MM.1S (cell line): Measurements from ENCODE around the gene SYMPK.

Experiments
- DNase-seq: peaks from one replicate; pipeline ENCODE4 v3.0.0-alpha.2; 2015
- H2AFZ ChIP-seq: fragments of 300-600 bp; sonication (generic); 2 replicates; pipeline ENCODE4 v1.6.0; 2016; ENCODE audit warnings: antibody characterized with exemption, low read length
- H3F3A ChIP-seq: fragments of 300-600 bp; sonication (generic); 2 replicates; pipeline ENCODE4 v1.6.1; 2016; ENCODE audit warnings: mild to moderate bottlenecking, antibody characterized with exemption, low read length, moderate library complexity, mixed read lengths; ENCODE audit not compliant: insufficient read depth
- H3K27ac ChIP-seq: fragments of 300-600 bp; sonication (generic); 2 replicates; pipeline ENCODE4 v1.5.1; 2016; ENCODE audit warnings: mild to moderate bottlenecking, low read length
- H3K27me3 ChIP-seq: fragments of 300-600 bp; sonication (generic); replicated peaks from 2 replicates; pipeline ENCODE4 v1.6.0; 2016; ENCODE audit warnings: low read length; ENCODE audit not compliant: insufficient read depth
- H3K36me3 ChIP-seq: fragments of 300-600 bp; sonication (generic); replicated peaks from 2 replicates; pipeline ENCODE4 v1.6.1; 2016; ENCODE audit warnings: mild to moderate bottlenecking, low read length, mixed read lengths; ENCODE audit not compliant: insufficient read depth
- H3K4me1 ChIP-seq: fragments of 300-600 bp; sonication (generic); 2 replicates; pipeline ENCODE4 v1.6.1; 2016; ENCODE audit warnings: low read length, mixed read lengths
- H3K4me2 ChIP-seq: fragments of 300-600 bp; sonication (generic); 2 replicates; pipeline ENCODE4 v1.6.0; 2016; ENCODE audit warnings: low read depth, low read length
- H3K4me3 ChIP-seq: fragments of 300-600 bp; sonication (generic); 2 replicates; pipeline ENCODE4 v1.5.1; 2016; ENCODE audit warnings: low read length, mixed read lengths
- H3K79me2 ChIP-seq: fragments of 300-600 bp; sonication (generic); 2 replicates; pipeline ENCODE4 v1.6.1; 2016; ENCODE audit warnings: mixed run types, low read length, mixed read lengths
- H3K9ac ChIP-seq: fragments of 300-600 bp; sonication (generic); 2 replicates; pipeline ENCODE4 v1.6.1; 2016; ENCODE audit warnings: low read length, mixed read lengths
- H3K9me2 ChIP-seq: fragments of 300-600 bp; sonication (generic); replicated peaks from 2 replicates; pipeline ENCODE4 v1.6.1; 2016; ENCODE audit warnings: mild to moderate bottlenecking, low read length, mixed read lengths; ENCODE audit not compliant: insufficient read depth
- H3K9me3 ChIP-seq: fragments of 300-600 bp; sonication (generic); replicated peaks from 2 replicates; pipeline ENCODE4 v1.6.1; 2016; ENCODE audit warnings: mild to moderate bottlenecking, low read length, mixed read lengths; ENCODE audit not compliant: insufficient read depth
- H4K20me1 ChIP-seq: fragments of 300-600 bp; sonication (generic); 2 replicates; pipeline ENCODE4 v1.6.1; 2016; ENCODE audit warnings: mild to moderate bottlenecking, low read length, moderate library complexity, mixed read lengths; ENCODE audit not compliant: insufficient read depth
- CTCF ChIP-seq: fragments of 300-600 bp; sonication (generic); IDR thresholded peaks from 2 replicates; pipeline ENCODE4 v1.5.1; 2016; ENCODE audit warnings: antibody characterized with exemption, low read length, mixed read lengths
- EZH2 ChIP-seq: fragments of 300-600 bp; sonication (generic); optimal IDR thresholded peaks from 2 replicates; pipeline ENCODE3; 2017; ENCODE audit warnings: low read depth, mild to moderate bottlenecking, antibody characterized with exemption, low read length, mixed read lengths
- EZH2phosphoT487 ChIP-seq: fragments of 300-600 bp; sonication (generic); IDR thresholded peaks from 2 replicates; pipeline ENCODE4 v1.6.1; 2018; ENCODE audit warnings: antibody characterized with exemption, low read length

Gene SYMPK

GRCh38 chr19:45827459-45828093 is 35.4 kb downstream of the SYMPK start:
- no peak overlapping the region for H3K4me3 ChIP-seq
- H4K20me1 ChIP-seq: no peaks in the 10 kb centered on the region
- H3K4me1 ChIP-seq: peaks cover 12% of the 10 kb centered on the region
- no peaks in the 10 kb centered on the region for H3K79me2 ChIP-seq
- no peaks in the 10 kb centered on the region for H3K9me3 ChIP-seq
- 0 out of 2 replicates have a peak, but pooled peaks cover 6% of the 10 kb centered on the region for H3F3A ChIP-seq
- H3K9me2 ChIP-seq: no peaks in the 10 kb centered on the region
- H3K36me3 ChIP-seq: peaks cover 7% of the 10 kb centered on the region
- no peaks in the 10 kb centered on the region for H3K27me3 ChIP-seq
- H3K4me2 ChIP-seq: no peak overlapping the region
- TF ChIP-seq EZH2phosphoT487: no peak
- TF ChIP-seq CTCF: no peak
- TF ChIP-seq EZH2: no peak
- H3K9ac ChIP-seq: no peak overlapping the region
- no peak overlapping the region for H2AFZ ChIP-seq
- DNase-seq: no peak
- no peak overlapping the region for H3K27ac ChIP-seq

GRCh38 chr19:45826934-45827333 is 36.0 kb downstream of the SYMPK start:
- H3F3A ChIP-seq: 0 out of 2 replicates have a peak, but pooled peaks cover 6% of the 10 kb centered on the region
- H3K27me3 ChIP-seq: no peaks in the 10 kb centered on the region
- no peaks in the 10 kb centered on the region for H3K9me3 ChIP-seq
- H3K4me3 ChIP-seq: no peak overlapping the region
- peaks cover 7% of the 10 kb centered on the region for H3K36me3 ChIP-seq
- H3K9ac ChIP-seq: no peak overlapping the region
- no peak overlapping the region for H3K27ac ChIP-seq
- TF ChIP-seq CTCF: no peak
- no peak for TF ChIP-seq EZH2
- no peak for TF ChIP-seq EZH2phosphoT487
- no peak overlapping the region for H3K4me2 ChIP-seq
- H3K4me1 ChIP-seq: peaks cover 12% of the 10 kb centered on the region
- DNase-seq: no peak
- no peak overlapping the region for H2AFZ ChIP-seq
- no peaks in the 10 kb centered on the region for H4K20me1 ChIP-seq
- no peaks in the 10 kb centered on the region for H3K9me2 ChIP-seq
- H3K79me2 ChIP-seq: no peaks in the 10 kb centered on the region

GRCh38 chr19:45825917-45826893 is 36.7 kb downstream of the SYMPK start:
- Histone ChIP-seq H3K4me3 (no peak overlapping the region), H4K20me1 (no peaks in the 10 kb centered on the region), H3K27ac (no peak overlapping the region), H3K36me3 (peaks cover 7% of the 10 kb centered on the region), H2AFZ (no peak overlapping the region), H3K79me2 (no peaks in the 10 kb centered on the region), H3F3A (0 out of 2 replicates have a peak, but pooled peaks cover 6% of the 10 kb centered on the region), H3K9me3 (no peaks in the 10 kb centered on the region), H3K9me2 (no peaks in the 10 kb centered on the region), H3K9ac (no peak overlapping the region), H3K4me2 (no peak overlapping the region), H3K4me1 (peaks cover 12% of the 10 kb centered on the region), H3K27me3 (no peaks in the 10 kb centered on the region)
- no peak for DNase-seq
- TF ChIP-seq CTCF (no peak), EZH2 (no peak), EZH2phosphoT487 (no peak)
